CD4-positive, alpha-beta T cell treated with Interleukin-17A for 1 hour (primary cell): ENCODE measurements around the gene RNASE13.

Experiments used
- DNase-seq: peaks from one replicate; pipeline ENCODE4 v3.0.0-alpha.2; 2020

RNASE13 gene, protein sequence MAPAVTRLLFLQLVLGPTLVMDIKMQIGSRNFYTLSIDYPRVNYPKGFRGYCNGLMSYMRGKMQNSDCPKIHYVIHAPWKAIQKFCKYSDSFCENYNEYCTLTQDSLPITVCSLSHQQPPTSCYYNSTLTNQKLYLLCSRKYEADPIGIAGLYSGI

DNA sequence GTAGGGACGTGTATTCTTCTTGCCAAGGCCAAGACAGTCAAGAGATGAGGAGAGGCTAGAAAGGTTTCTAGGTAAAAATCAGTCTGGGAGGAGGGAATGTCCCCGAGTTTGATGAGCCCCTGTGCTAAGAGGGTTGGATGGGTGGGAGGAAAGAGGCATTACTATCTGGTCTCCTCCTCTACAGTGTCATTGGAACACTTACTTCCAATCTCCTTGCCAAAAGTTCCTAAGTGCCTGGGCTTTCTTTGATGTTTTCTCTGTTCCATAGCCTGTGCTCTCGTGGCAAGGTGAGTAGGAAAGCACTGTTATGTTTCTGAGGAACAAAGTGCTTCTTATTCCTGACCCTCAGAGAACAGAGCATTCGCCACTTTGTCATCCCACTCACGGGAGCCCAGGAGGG is at the start of gene RNASE13:
Gene RNASE13, minus strand, starts transcription at position 101 of the 400 bp plus-strand sequence. CDS start 519 bp downstream, outside the sequence.
- DNase-seq = no peak

DNA sequence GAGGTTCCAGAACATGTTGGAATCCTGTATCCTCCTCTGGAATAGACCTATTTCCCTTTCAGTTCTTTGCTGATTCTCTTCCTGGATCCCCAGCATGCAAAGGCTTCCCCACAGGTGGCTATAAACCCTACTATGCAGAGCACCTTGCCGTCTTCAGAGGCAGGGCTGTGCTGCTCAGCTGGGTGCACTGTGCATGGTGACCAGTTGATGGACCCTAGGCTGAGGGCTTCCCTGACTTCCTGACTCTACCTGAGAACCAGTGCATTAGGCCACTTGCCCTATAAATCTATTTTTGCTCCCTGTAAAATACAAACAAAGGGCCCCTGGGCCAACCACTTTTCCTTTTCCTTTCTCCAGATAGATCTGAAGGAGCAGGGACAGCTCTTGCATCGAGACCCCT is 49.8 kb upstream of the RNASE13 start:
- DNase-seq = no peak

DNA sequence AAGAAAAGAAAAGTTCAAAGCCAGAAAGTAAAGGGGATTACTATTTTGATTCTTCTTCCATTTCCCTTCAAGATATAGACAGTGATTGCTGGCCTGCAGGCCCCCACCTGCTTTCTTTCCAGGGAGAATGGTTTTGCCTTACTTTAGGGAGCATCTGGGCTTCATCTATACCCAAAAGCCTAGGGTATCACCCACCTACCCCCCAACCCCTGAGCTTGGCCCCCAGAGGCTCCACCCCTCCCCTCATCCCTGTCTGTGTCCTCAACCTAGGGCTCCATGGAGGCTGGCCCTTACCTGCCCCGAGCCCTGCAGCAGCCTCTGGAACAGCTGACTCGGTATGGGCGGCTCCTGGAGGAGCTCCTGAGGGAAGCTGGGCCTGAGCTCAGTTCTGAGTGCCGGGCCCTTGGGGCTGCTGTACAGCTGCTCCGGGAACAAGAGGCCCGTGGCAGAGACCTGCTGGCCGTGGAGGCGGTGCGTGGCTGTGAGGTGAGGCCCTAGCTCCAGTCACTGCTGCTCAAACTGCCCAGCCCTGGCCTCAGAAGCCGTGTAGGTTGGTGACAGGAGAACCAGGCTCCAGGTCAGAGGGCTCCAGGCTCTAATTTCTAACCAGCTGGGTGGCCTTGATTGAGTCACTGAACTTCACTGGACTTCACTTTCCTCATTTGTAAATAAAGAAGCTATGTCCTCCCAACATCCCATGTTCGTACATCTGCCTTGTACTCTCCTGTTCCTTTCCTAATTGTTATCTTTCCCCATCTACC is 49.1 kb upstream of the RNASE13 start:
- DNase-seq = no peak

DNA sequence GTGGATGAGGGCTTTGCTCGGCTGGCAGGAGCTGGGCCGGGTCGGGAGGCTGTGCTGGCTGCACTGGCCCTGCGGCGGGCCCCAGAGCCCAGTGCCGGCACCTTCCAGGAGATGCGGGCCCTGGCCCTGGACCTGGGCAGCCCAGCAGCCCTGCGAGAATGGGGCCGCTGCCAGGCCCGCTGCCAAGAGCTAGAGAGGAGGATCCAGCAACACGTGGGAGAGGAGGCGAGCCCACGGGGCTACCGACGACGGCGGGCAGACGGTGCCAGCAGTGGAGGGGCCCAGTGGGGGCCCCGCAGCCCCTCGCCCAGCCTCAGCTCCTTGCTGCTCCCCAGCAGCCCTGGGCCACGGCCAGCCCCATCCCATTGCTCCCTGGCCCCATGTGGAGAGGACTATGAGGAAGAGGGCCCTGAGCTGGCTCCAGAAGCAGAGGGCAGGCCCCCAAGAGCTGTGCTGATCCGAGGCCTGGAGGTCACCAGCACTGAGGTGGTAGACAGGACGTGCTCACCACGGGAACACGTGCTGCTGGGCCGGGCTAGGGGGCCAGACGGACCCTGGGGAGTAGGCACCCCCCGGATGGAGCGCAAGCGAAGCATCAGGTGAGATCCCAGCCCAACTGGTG is 47.0 kb upstream of the RNASE13 start:
- no peak for DNase-seq

DNA sequence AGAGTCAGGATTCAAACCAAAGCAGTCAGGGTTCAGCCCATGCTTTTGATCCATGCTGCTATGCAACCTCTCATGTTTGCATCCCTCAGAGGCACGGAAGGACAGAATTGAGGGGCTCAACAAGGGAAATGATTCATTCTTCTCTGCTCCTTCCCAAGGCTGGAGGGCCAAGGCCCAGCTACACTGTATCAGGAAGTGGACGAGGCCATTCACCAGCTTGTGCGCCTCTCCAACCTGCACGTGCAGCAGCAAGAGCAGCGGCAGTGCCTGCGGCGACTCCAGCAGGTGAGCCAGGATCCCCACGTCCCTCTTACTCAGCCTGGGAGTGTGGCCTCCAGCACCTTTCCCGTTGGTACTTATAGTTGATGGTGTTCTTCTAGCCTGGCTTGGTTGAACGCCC is 44.1 kb upstream of the RNASE13 start:
- no peak for DNase-seq

DNA sequence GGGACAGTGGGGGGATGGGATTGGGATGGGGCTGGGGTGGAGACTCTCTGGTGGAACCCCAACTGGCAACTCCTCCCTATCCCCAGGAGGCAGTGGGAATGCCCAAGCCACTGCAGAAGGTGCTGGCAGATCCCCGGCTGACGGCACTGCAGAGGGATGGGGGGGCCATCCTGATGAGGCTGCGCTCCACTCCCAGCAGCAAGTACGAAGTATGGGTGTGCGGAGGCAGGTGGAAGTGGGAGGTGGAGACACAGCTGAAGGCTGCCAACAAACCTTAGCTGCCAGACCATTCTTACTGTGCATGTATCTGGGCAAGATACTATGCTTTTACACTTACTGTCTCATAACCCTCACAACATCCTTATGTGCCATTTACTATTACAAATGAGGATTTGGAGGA is 43.7 kb upstream of the RNASE13 start:
- DNase-seq = no peak

DNA sequence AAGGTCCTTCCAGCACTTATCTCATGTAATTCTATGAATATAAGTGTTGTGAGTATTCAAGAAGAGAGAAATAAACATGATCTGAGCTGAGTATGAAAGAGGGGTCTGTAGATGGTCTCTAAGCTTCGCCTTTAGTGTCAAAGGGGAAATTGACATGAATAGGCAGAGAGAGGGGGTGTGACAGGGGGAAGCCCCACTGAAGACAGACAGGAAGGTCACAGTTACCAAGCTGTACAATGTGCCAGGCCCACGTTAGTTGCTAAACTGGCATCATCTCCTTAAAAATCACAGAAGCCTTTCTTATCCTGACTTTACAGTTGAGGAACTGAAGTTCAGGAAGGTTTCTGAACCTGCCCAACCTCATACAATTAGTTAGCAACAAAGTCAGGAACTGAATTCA is 43.1 kb upstream of the RNASE13 start:
- DNase-seq = no peak

DNA sequence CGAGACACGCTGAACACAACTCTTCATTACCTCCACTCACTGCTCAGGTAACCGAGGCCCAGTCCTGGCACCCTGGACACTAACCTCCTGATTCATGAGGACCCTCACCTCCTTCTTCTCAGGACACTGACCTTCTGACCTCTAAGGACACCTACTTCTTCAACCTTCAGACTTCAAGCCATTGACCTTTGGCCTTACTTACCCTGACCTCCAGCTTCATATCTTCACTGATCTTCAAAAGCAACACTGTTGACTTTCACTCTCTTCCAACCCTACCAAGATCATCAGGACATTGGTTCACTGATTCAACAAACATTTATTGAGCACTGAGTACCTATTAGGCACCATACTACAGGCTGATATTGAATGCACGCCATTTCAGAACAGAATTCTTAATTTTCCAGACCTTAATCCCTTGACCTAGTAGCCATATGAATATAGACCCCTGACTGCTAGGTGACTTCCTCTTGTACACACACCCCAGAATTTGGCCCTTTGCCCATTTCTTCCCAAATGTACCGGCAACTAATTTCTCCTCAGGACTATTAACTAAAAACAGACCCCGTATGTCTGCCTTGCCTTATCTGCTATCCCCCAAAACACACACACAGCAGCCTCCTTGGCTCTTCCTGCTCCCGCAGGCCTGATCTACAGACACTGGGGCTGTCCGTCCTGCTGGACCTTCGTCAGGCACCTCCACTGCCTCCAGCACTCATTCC is 41.3 kb upstream of the RNASE13 start:
- DNase-seq = no peak

DNA sequence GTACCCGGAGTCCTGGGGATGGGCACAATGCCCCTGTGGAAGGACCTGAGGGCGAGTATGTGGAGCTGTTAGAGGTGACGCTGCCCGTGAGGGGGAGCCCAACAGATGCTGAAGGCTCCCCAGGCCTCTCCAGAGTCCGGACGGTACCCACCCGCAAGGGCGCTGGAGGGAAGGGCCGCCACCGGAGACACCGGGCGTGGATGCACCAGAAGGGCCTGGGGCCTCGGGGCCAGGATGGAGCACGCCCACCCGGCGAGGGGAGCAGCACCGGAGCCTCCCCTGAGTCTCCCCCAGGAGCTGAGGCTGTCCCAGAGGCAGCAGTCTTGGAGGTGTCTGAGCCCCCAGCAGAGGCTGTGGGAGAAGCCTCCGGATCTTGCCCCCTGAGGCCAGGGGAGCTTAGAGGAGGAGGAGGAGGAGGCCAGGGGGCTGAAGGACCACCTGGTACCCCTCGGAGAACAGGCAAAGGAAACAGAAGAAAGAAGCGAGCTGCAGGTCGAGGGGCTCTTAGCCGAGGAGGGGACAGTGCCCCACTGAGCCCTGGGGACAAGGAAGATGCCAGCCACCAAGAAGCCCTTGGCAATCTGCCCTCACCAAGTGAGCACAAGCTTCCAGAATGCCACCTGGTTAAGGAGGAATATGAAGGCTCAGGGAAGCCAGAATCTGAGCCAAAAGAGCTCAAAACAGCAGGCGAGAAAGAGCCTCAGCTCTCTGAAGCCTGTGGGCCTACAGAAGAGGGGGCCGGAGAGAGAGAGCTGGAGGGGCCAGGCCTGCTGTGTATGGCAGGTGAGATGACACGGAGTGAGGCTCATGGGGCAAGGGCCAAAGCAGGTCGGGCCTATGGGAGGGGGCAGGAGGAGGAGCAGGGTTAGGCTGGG is 40.0 kb upstream of the RNASE13 start:
- no peak for DNase-seq

DNA sequence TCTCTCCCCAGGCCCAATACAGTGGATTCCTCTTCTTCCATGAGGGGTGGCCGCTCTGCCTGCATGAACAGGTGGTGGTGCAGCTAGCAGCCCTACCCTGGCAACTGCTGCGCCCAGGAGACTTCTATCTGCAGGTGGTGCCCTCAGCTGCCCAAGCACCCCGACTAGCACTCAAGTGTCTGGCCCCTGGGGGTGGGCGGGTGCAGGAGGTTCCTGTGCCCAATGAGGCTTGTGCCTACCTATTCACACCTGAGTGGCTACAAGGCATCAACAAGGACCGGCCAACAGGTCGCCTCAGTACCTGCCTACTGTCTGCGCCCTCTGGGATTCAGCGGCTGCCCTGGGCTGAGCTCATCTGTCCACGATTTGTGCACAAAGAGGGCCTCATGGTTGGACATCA is 39.3 kb upstream of the RNASE13 start:
- no peak for DNase-seq

DNA sequence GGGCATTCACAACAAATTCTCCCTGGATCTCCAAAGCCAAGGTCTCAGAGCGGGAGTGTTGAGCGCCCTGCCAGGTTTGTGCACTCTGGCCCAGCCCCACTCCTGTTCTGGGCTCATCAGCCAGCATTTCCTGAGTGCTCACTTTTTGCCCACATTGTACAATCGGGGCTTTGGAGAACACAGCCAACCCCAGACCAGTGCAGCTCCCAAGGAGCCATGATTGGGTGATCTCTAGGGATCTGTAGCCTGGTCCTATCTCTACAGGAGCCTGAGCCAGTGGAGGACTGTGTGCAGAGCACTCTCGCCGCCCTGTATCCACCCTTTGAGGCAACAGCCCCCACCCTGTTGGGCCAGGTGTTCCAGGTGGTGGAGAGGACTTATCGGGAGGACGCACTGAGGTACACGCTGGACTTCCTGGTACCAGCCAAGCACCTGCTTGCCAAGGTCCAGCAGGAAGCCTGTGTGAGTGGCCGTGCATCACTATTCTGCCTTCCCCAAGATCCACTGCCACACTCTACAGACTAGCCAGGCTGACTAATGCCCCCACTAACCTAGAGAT is 38.3 kb upstream of the RNASE13 start:
- DNase-seq = no peak

DNA sequence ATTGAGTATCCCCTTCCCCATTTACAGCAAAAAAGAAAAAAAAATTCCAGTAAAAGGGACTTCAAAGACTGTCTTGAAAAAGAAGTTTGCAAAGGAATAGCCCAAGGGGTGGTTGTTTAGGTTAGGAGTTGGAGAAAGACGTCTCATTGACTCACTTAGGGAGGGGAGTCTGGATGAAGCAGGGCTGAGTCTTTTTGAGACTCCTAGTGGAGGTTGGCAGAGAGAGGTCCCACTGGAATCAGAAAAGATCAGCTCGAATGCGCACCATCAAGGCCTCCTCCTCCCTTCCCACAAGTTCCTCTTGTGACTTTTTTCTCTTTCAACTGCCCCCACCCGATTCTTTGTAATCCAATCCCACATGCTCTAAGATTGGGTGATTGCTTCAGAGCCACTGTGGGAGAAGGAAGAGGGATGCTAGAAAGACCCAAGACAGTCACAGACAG is 37.4 kb upstream of the RNASE13 start:
- DNase-seq = no peak

DNA sequence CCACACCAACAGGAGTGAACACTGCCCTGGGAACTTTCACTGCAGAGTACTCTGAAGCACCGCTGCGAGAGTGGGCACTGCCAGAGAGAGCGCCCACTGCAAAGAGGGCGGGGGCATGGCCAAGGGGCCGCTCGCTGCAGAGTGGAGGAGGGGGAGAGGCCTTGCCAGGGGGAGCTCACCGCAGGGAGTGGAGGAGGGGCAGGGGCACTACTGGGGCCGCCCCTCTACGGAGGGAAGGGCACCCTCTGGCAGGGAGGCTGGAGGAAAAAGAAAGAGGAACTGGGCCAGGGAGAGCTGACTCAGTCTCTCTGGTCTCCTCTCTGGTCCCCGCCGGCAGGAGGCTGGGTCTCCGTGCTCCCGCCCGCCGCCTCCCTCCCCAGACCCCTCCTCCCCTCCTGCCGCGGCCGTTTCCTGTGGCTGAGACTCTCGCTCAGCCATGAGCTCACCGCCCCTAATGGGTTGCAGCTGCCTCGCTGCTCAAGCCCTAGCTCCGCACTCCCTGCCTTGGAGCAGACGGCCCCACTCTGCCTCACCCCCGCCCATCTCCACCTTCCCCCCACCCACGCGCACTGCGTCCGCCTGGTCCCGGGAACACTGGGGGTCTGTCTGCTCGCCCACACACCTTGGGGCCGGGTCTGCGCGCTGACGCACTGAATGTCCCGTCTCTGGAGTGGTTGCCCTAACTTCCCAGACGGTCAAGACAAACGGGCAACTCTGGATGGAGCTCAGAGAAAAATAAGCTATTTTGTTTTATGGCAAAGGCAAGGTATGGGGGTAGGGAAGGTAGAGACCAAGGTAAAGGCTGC is 36.8 kb upstream of the RNASE13 start:
- peak; percentile 62 for DNase-seq

DNA sequence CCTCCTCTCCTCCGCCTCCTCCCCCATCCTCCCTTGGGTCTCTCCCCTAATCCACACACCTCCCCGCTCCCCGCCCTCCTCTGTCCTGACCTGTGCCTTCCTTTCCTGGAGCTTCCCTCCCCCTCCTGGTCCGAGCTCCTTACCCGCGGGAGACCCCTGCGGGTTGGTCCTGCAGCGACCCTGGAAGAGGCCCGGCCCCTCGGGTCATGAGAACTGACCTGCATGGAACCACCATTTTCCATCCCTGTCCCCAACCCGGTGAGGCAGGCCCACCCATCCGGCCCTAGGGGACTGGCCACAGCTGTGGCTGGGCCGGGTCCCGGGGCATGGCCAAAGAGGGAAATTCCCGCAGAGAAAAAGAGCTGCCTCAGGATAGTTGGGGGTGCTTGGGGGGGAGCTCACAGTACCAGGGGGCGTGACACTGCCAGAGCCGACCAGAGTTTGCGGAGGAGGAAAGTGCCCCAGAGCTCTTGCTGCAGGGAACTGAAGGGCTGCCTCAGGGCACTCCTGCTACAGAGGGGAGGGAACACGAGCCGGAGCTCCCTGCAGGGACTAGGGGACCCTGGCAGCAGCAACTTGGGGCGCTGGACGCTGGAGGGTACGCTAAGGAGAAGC is 36.1 kb upstream of the RNASE13 start:
- peak; percentile 48 for DNase-seq

DNA sequence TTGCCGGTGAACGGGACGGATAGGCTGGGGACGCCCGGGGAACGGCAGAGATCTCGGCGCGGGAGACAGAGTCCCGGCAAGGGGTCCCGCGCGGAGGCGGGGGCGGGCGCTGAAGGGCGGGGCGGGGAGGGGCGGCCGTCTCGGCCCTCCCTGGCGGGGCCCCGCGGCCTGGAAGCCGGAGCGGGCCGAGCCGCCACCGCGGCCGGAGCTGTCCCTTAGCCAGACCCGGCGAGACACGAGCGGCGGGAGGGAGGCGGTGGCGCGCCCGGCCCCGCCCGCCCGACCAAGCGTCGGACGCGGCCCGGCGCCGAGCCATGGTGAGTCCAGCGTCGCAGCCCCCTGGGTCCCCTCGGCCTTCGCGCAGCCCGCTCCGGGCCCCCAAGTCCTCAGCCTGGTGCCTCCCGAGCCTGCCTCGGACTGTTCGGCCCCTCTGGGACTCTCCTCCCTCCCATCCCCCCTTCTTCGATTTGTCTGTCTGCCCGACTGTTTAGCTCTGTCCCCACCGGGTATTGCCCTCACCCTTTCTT is 35.5 kb upstream of the RNASE13 start, which contains the start of gene ARHGEF40:
Gene ARHGEF40, plus strand, starts transcription at position 222 of the 527 bp plus-strand sequence. Its CDS starts 93 bp downstream, at position 315.
- DNase-seq = peak; percentile 52

DNA sequence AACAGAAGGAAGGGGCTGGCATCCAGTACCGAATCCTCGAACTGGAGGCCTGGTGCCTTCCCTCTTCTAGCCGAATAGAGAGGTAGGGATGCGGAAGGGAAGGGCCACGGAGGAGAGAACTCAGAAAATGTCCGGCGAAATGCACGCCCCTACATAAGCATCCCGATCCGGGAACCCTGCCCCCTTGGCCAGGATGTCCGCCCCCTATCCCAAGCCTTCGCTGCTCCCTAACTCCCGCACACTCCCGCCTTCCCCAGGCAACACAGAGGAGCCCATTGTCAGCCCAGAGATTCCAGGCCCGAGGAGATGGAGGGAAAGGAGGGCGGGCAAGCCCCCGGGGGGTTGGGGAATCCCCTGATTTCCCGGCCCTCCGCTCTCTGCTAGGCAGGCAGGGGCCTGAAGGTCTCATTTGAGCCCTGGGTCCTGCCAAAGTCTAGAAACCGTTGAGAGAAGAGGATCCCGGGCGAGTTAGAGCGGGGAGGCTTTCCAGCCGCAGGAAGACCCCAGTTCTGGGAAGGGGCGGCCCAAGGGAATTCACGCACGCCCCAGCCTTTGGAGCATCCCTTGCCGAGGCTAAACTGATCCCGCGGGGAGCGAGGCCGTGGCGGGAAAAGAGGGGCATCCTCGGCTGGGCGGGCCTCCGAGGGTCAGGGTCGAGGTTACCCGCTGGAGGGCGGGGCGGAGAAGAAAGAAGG is 34.9 kb upstream of the RNASE13 start:
- peak; percentile 44 for DNase-seq

DNA sequence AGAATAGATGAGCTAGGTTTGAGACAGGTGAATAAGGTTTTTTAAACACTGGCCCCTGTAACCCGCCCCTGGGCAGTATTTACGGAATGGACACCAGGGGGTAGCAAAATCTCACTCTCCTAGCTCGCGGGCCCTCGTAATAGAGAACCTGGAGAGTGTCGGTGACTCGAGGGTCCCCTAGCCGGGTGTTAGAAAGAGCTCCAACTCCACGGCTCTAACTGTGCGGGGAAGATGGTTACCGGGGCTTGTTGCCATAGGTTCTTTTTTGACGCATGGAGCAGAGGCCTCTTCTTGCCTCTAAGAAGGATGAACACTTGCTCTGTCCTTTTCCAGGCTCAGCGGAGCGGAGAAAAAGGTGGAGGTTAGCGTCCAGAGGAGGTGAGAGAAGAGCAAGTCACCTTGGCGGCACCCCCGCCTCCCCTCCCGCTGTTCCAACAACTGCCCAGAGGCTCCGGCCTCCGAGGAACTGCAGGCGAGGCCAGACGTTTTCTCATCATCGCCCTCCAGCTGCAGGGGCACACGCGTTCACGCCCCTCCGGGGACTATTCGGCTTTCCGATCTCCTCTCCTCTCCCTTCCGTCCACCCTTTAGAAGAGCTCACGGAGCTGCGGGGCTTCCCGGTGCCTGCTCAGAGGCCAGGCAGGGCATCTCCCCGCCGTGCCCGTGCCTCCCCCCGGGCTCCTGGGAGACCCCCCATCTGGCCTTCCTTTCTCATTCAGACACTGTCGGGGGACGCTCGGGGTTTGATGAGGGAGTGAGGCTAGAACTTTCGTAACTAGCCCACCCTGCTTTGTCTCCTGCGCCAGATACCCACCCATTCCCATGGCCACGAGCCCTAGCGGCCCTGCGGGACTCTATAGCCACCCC is 34.1 kb upstream of the RNASE13 start:
- peak; percentile 78 for DNase-seq

DNA sequence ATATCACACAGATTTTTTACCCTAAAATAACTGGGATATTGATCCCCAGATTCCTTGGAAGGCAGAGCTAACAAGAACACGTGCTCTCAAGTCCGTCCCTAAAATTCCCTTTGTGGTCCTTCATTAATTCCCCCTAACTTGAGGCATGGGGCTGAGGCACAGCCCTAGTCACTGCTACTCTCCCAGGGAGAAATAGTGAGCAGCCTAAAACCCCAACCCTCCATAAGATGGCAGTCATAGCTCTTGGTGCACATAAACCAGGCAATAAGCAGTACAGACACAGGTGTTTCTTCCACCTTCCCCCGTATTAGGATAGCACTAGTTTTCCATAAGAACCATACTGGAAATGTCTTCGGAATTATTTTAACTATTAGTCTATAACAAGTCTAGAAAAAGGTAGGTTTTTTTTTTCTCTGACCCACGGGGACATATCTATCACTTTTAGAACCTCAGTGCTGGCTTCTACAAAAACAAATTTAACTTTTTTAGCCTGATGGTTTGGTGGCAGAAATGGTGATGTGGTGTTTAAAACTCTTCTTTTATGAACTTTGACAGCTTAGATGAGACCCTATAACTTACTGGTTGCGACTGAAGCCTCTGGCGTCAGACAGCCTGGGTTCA is 32.4 kb upstream of the RNASE13 start:
- peak; percentile 37 for DNase-seq
